NCI-H82 treated with DMSO at 0.1 percent for 48 hours (cell line): ENCODE data around the gene RAB9A.

Source experiments
- DNase-seq: peaks from one replicate; lab custom pipeline; 2025; ENCODE audit not compliant: unreplicated experiment; lab: John Stamatoyannopoulos, UW

The RAB9A gene

GRCh38 chrX:13742397-13743176 lies 53.7 kb downstream of the RAB9A start:
- DNase-seq = no peak

- no peak for DNase-seq
Measured at GRCh38 chrX:13747836-13748235, 58.9 kb downstream of the RAB9A start.

GRCh38 chrX:13748486-13748885 lies 59.6 kb downstream of the RAB9A start:
- no peak for DNase-seq

- DNase-seq = peak; percentile 4
Measured at GRCh38 chrX:13750204-13750603, 61.3 kb downstream of the RAB9A start.

- no peak for DNase-seq
Measured at GRCh38 chrX:13750812-13751211, 61.9 kb downstream of the RAB9A start.

GRCh38 chrX:13752141-13752540 lies 63.2 kb downstream of the RAB9A start:
- no peak for DNase-seq

GRCh38 chrX:13752646-13753045 lies 63.7 kb downstream of the RAB9A start:
- no peak for DNase-seq

GRCh38 chrX:13754765-13755164 lies 65.8 kb downstream of the RAB9A start:
- no peak for DNase-seq

- no peak for DNase-seq
Measured at GRCh38 chrX:13755254-13755653, 66.3 kb downstream of the RAB9A start.

GRCh38 chrX:13756381-13756780 lies 67.5 kb downstream of the RAB9A start:
- no peak for DNase-seq

GRCh38 chrX:13759152-13759718 lies 70.3 kb downstream of the RAB9A start:
- no peak for DNase-seq
